Nephron (organoid): ENCODE measurements around the gene SLC15A4.

Experiments used
- H3K27ac Mint-ChIP-seq, 3 experiments: 2 replicates each; pipeline ENCODE4 v1.8.0; 2020; ENCODE audit warnings: mixed read lengths in 3 of 3, mild to moderate bottlenecking in 2 of 3, moderate library complexity in 1 of 3
- H3K27me3 Mint-ChIP-seq: 2 replicates; pipeline ENCODE4 v1.8.0; 2021; ENCODE audit warnings: low read depth, mild to moderate bottlenecking, moderate library complexity, mixed read lengths
- H3K36me3 Mint-ChIP-seq: 2 replicates; pipeline ENCODE4 v1.8.0; 2020; ENCODE audit warnings: low read depth, mixed read lengths
- H3K4me1 Mint-ChIP-seq: 2 replicates; pipeline ENCODE4 v1.8.0; 2020; ENCODE audit warnings: mixed read lengths
- H3K4me3 Mint-ChIP-seq, 3 experiments: 2 replicates each; pipeline ENCODE4 v1.8.0; 2020; ENCODE audit warnings: mild to moderate bottlenecking in 3 of 3, mixed read lengths in 3 of 3, moderate library complexity in 2 of 3
- H3K9me3 Mint-ChIP-seq: 2 replicates; pipeline ENCODE4 v1.8.0; 2020; ENCODE audit warnings: mixed read lengths
- CTCF ChIP-seq, 3 experiments: fragments of 200-600 bp; sonication (generic); IDR thresholded peaks; one replicate each; pipeline ENCODE4 v1.5.0; 2021; ENCODE audit warnings: antibody characterized with exemption in 3 of 3; ENCODE audit not compliant: unreplicated experiment in 3 of 3

Gene SLC15A4

GRCh38 chr12:128823216-128823915, 392 bp downstream of the SLC15A4 start:
- H3K27me3 Mint-ChIP-seq = no peaks in the 10 kb centered on the region
- no peaks in the 10 kb centered on the region for H3K9me3 Mint-ChIP-seq
- no peak for TF ChIP-seq CTCF (IDR thresholded peaks at IDR 0.05; ENCODE audit: unreplicated experiment in 3 of 3)
- peaks cover 25% of the 10 kb centered on the region for H3K36me3 Mint-ChIP-seq
- peak overlapping the region; percentile 83 to 94 (median 89) for H3K4me3 Mint-ChIP-seq
- H3K27ac Mint-ChIP-seq = peak overlapping the region in 2 of 3 experiments; percentile 93 to 96
- peaks cover 53% of the 10 kb centered on the region for H3K4me1 Mint-ChIP-seq

GRCh38 chr12:128820723-128821432, 2.9 kb downstream of the SLC15A4 start:
- no peak for TF ChIP-seq CTCF (IDR thresholded peaks at IDR 0.05; ENCODE audit: unreplicated experiment in 3 of 3)
- Mint-ChIP-seq H3K27me3 (no peaks in the 10 kb centered on the region), H3K27ac (peak overlapping the region; percentile 11 to 42 (median 34)), H3K36me3 (peaks cover 17% of the 10 kb centered on the region), H3K4me3 (peak overlapping the region; percentile 54 to 79 (median 78)), H3K4me1 (peaks cover 55% of the 10 kb centered on the region), H3K9me3 (no peaks in the 10 kb centered on the region)

- H3K27me3 Mint-ChIP-seq = no peaks in the 10 kb centered on the region
- TF ChIP-seq CTCF (IDR thresholded peaks at IDR 0.05; ENCODE audit: unreplicated experiment in 3 of 3) = no peak
- no peak overlapping the region for H3K27ac Mint-ChIP-seq
- peaks cover 53% of the 10 kb centered on the region for H3K4me1 Mint-ChIP-seq
- peak overlapping the region in 1 of 3 experiments; percentile 15 for H3K4me3 Mint-ChIP-seq
- peaks cover 17% of the 10 kb centered on the region for H3K36me3 Mint-ChIP-seq
- H3K9me3 Mint-ChIP-seq = no peaks in the 10 kb centered on the region
Observed at GRCh38 chr12:128820253-128820652, 3.5 kb downstream of the SLC15A4 start.

- H3K27me3 Mint-ChIP-seq = no peaks in the 10 kb centered on the region
- no peak for TF ChIP-seq CTCF (IDR thresholded peaks at IDR 0.05; ENCODE audit: unreplicated experiment in 3 of 3)
- peak overlapping the region in 1 of 3 experiments; percentile 57 for H3K27ac Mint-ChIP-seq
- peaks cover 47% of the 10 kb centered on the region for H3K4me1 Mint-ChIP-seq
- peaks cover 24% of the 10 kb centered on the region for H3K36me3 Mint-ChIP-seq
- no peaks in the 10 kb centered on the region for H3K9me3 Mint-ChIP-seq
- peak overlapping the region in 1 of 3 experiments; percentile 15 for H3K4me3 Mint-ChIP-seq
Observed at GRCh38 chr12:128819293-128820144, 4.2 kb downstream of the SLC15A4 start.

GRCh38 chr12:128818065-128819022, 5.4 kb downstream of the SLC15A4 start:
- no peak for TF ChIP-seq CTCF (IDR thresholded peaks at IDR 0.05; ENCODE audit: unreplicated experiment in 3 of 3)
- peaks cover 46% of the 10 kb centered on the region for H3K4me1 Mint-ChIP-seq
- H3K9me3 Mint-ChIP-seq = no peaks in the 10 kb centered on the region
- no peak overlapping the region for H3K4me3 Mint-ChIP-seq
- H3K27me3 Mint-ChIP-seq = no peaks in the 10 kb centered on the region
- H3K36me3 Mint-ChIP-seq = peaks cover 36% of the 10 kb centered on the region
- H3K27ac Mint-ChIP-seq = peak overlapping the region in 2 of 3 experiments; percentile 2 to 70
